IPS DF 6.9 (cell line): ENCODE results near the gene SGTA.

Source experiments
- DNase-seq: peaks from one replicate; pipeline ENCODE4 v3.0.0-alpha.2; 2013; ENCODE audit warnings: low read depth, low spot score
- H3K27ac ChIP-seq: one replicate; pipeline ENCODE4 v1.5.1; 2013; ENCODE audit warnings: low read length, control low read depth
- H3K27me3 ChIP-seq: 2 replicates; pipeline ENCODE4 v1.6.1; 2013; ENCODE audit warnings: mild to moderate bottlenecking, low read length; ENCODE audit not compliant: control insufficient read depth, insufficient read depth
- H3K36me3 ChIP-seq: 2 replicates; pipeline ENCODE4 v1.6.1; 2013; ENCODE audit warnings: low read length; ENCODE audit not compliant: control insufficient read depth, insufficient read depth
- H3K4me1 ChIP-seq: 2 replicates; pipeline ENCODE4 v1.6.1; 2013; ENCODE audit warnings: low read length; ENCODE audit not compliant: control insufficient read depth, insufficient read depth
- H3K4me3 ChIP-seq: 2 replicates; pipeline ENCODE4 v1.5.1; 2013; ENCODE audit warnings: mild to moderate bottlenecking, low read length
- H3K9me3 ChIP-seq: 2 replicates; pipeline ENCODE4 v1.6.1; 2013; ENCODE audit warnings: low read length, inconsistent platforms; ENCODE audit not compliant: control insufficient read depth, insufficient read depth
- WGBS: extraction: QIAGEN DNeasy Blood & Tissue Kit; methylation state at CpG from one replicate; pipeline ENCODE4 v1.1.7; 2013; ENCODE audit warnings: mixed read lengths, missing lambda C conversion rate; ENCODE audit not compliant: insufficient read length, insufficient coverage; 5-methylcytosine and 5-hydroxymethylcytosine counted together

The SGTA gene

GRCh38 chr19:2768365-2769132 lies 14.5 kb downstream of the SGTA start:
- no peaks in the 10 kb centered on the region for H3K27me3 ChIP-seq
- no peak overlapping the region for H3K27ac ChIP-seq
- WGBS: no CpG with 5 or more reads among the region's 29 CpGs
- H3K36me3 ChIP-seq: peaks cover 17% of the 10 kb centered on the region
- H3K4me3 ChIP-seq: no peak overlapping the region
- no peaks in the 10 kb centered on the region for H3K4me1 ChIP-seq
- DNase-seq: no peak
- no peaks in the 10 kb centered on the region for H3K9me3 ChIP-seq

- no CpG with 5 or more reads among the region's 19 CpGs for WGBS
These were observed 15.4 kb downstream of the SGTA start for GRCh38 chr19:2767688-2768087.

GRCh38 chr19:2766594-2767372 lies 16.3 kb downstream of the SGTA start:
- no peak overlapping the region for H3K27ac ChIP-seq
- H3K36me3 ChIP-seq: peaks cover 29% of the 10 kb centered on the region
- no peaks in the 10 kb centered on the region for H3K4me1 ChIP-seq
- no peaks in the 10 kb centered on the region for H3K27me3 ChIP-seq
- WGBS: no CpG with 5 or more reads among the region's 35 CpGs
- no peak for DNase-seq
- no peaks in the 10 kb centered on the region for H3K9me3 ChIP-seq
- H3K4me3 ChIP-seq: no peak overlapping the region

More at GRCh38 chr19:2767688-2768087, 15.4 kb downstream of the SGTA start:
- no peaks in the 10 kb centered on the region for H3K4me1 ChIP-seq
- H3K9me3 ChIP-seq: no peaks in the 10 kb centered on the region
- no peaks in the 10 kb centered on the region for H3K27me3 ChIP-seq
- DNase-seq: no peak
- no peak overlapping the region for H3K27ac ChIP-seq
- no peak overlapping the region for H3K4me3 ChIP-seq
- peaks cover 25% of the 10 kb centered on the region for H3K36me3 ChIP-seq

GRCh38 chr19:2765376-2765775 lies 17.7 kb downstream of the SGTA start:
- no peak for DNase-seq
- no CpG with 5 or more reads among the region's 15 CpGs for WGBS

GRCh38 chr19:2764945-2765344 lies 18.1 kb downstream of the SGTA start:
- DNase-seq: no peak
- H3K4me3 ChIP-seq: no peak overlapping the region
- no CpG with 5 or more reads among the region's 21 CpGs for WGBS
- no peaks in the 10 kb centered on the region for H3K9me3 ChIP-seq
- no peaks in the 10 kb centered on the region for H3K27me3 ChIP-seq
- no peaks in the 10 kb centered on the region for H3K4me1 ChIP-seq
- peaks cover 40% of the 10 kb centered on the region for H3K36me3 ChIP-seq
- H3K27ac ChIP-seq: no peak overlapping the region

More at GRCh38 chr19:2765376-2765775, 17.7 kb downstream of the SGTA start:
- Histone ChIP-seq H3K9me3 (no peaks in the 10 kb centered on the region), H3K36me3 (peaks cover 40% of the 10 kb centered on the region), H3K4me3 (no peak overlapping the region), H3K4me1 (no peaks in the 10 kb centered on the region), H3K27ac (no peak overlapping the region), H3K27me3 (no peaks in the 10 kb centered on the region)

- H3K27ac ChIP-seq: no peak overlapping the region
- no peaks in the 10 kb centered on the region for H3K27me3 ChIP-seq
- DNase-seq: no peak
- whole genome bisulfite sequencing: no CpG with 5 or more reads among the region's 12 CpGs
- peaks cover 42% of the 10 kb centered on the region for H3K36me3 ChIP-seq
- H3K9me3 ChIP-seq: no peaks in the 10 kb centered on the region
- no peak overlapping the region for H3K4me3 ChIP-seq
- H3K4me1 ChIP-seq: no peaks in the 10 kb centered on the region
These were observed 19.4 kb downstream of the SGTA start for GRCh38 chr19:2763687-2764086.

- no peaks in the 10 kb centered on the region for H3K9me3 ChIP-seq
- DNase-seq: no peak
- no peak overlapping the region for H3K27ac ChIP-seq
- no peaks in the 10 kb centered on the region for H3K4me1 ChIP-seq
- H3K4me3 ChIP-seq: no peak overlapping the region
- no CpG with 5 or more reads among the region's 23 CpGs for WGBS
- H3K27me3 ChIP-seq: no peaks in the 10 kb centered on the region
- peaks cover 37% of the 10 kb centered on the region for H3K36me3 ChIP-seq
These were observed 20.1 kb downstream of the SGTA start for GRCh38 chr19:2762783-2763496.

- no CpG with 5 or more reads among the region's 43 CpGs for WGBS
- H3K4me1 ChIP-seq: no peaks in the 10 kb centered on the region
- no peaks in the 10 kb centered on the region for H3K9me3 ChIP-seq
- no peaks in the 10 kb centered on the region for H3K27me3 ChIP-seq
- H3K27ac ChIP-seq: no peak overlapping the region
- DNase-seq: no peak
- H3K36me3 ChIP-seq: peaks cover 40% of the 10 kb centered on the region
- H3K4me3 ChIP-seq: no peak overlapping the region
These were observed 20.9 kb downstream of the SGTA start for GRCh38 chr19:2761876-2762782.

- H3K36me3 ChIP-seq: peaks cover 46% of the 10 kb centered on the region
- no peaks in the 10 kb centered on the region for H3K27me3 ChIP-seq
- DNase-seq: no peak
- no peaks in the 10 kb centered on the region for H3K9me3 ChIP-seq
- no CpG with 5 or more reads among the region's 16 CpGs for WGBS
- no peak overlapping the region for H3K4me3 ChIP-seq
- no peak overlapping the region for H3K27ac ChIP-seq
- H3K4me1 ChIP-seq: no peaks in the 10 kb centered on the region
These were observed 21.8 kb downstream of the SGTA start for GRCh38 chr19:2761309-2761677.

- no peak for DNase-seq
- Histone ChIP-seq H3K4me1 (no peaks in the 10 kb centered on the region), H3K36me3 (peaks cover 55% of the 10 kb centered on the region), H3K4me3 (no peak overlapping the region), H3K27me3 (no peaks in the 10 kb centered on the region), H3K27ac (no peak overlapping the region), H3K9me3 (no peaks in the 10 kb centered on the region)
- no CpG with 5 or more reads among the region's 7 CpGs for WGBS
These were observed 23.1 kb downstream of the SGTA start for GRCh38 chr19:2759965-2760364.
